Naive B cell (primary cell): ENCODE data around the gene ZDHHC21. TPM values are rescaled to one million over a fixed set of nuclear protein-coding genes. Genes with fewer than 3 reads are reported as not detected.

Source experiments
- ATAC-seq, 2 donors: fragments of 150-1000 bp; cut with Tn5 transposase; 2 replicates each; pipeline ENCODE4 v1.10.0; 2021; ENCODE audit warnings: low read depth in 2 of 2, mild to moderate bottlenecking in 2 of 2, moderate library complexity in 2 of 2
- DNase-seq: peaks from one replicate; pipeline ENCODE4 v3.0.0; 2022
- H3K27ac Mint-ChIP-seq, 6 donors: one replicate each; pipeline ENCODE4 v1.8.0; 2020 to 2022; ENCODE audit warnings: mild to moderate bottlenecking in 6 of 6, mixed read lengths in 6 of 6, moderate library complexity in 5 of 6, inconsistent platforms in 2 of 6
- H3K27me3 Mint-ChIP-seq, 3 donors: one replicate each; pipeline ENCODE4 v1.8.0; 2021 to 2022; ENCODE audit warnings: mixed read lengths in 3 of 3, mild to moderate bottlenecking in 1 of 3
- H3K36me3 Mint-ChIP-seq, 2 donors: one replicate each; pipeline ENCODE4 v1.8.0; 2020 to 2022; ENCODE audit warnings: mixed read lengths in 2 of 2, inconsistent platforms in 1 of 2, mild to moderate bottlenecking in 1 of 2
- H3K4me1 Mint-ChIP-seq, 3 donors: one replicate each; pipeline ENCODE4 v1.8.0; 2020 to 2022; ENCODE audit warnings: mixed read lengths in 3 of 3, inconsistent platforms in 1 of 3, mild to moderate bottlenecking in 1 of 3, moderate library complexity in 1 of 3
- H3K4me3 Mint-ChIP-seq, 8 donors: one replicate each; pipeline ENCODE4 v1.8.0; 2020 to 2022; ENCODE audit warnings: mild to moderate bottlenecking in 8 of 8, mixed read lengths in 8 of 8, moderate library complexity in 8 of 8, inconsistent platforms in 2 of 8
- H3K9me3 Mint-ChIP-seq, 7 donors: one replicate each; pipeline ENCODE4 v1.8.0; 2020 to 2022; ENCODE audit warnings: mixed read lengths in 7 of 7, mild to moderate bottlenecking in 5 of 7, inconsistent platforms in 2 of 7, moderate library complexity in 1 of 7
- polyA plus RNA-seq, 6 donors: library from polyadenylated mRNA; unstranded; fragments of 300-500 nt; fragmentation: Illumina TruSeq; gene quantifications; one replicate each; pipeline ENCODE4 v1.2.3, GENCODE V29; 2021; ENCODE audit warnings: low read depth in 6 of 6

The ZDHHC21 gene
- polyA plus RNA-seq, 6 donors from 2014 or later = 1.7 to 3.8 (median 3.2) TPM

GRCh38 chr9:14565352-14566016, 127.7 kb downstream of the ZDHHC21 start:
- no peak overlapping the region for H3K4me3 Mint-ChIP-seq
- no peaks in the 10 kb centered on the region for H3K4me1 Mint-ChIP-seq
- peak overlapping the region in 1 of 6 donors; percentile 33 for H3K27ac Mint-ChIP-seq
- H3K27me3 Mint-ChIP-seq = peaks cover 0 to 5% (median 0%) of the 10 kb centered on the region in 3 donors
- H3K36me3 Mint-ChIP-seq = peaks cover 0 to 6% of the 10 kb centered on the region in 2 donors
- no peak for DNase-seq
- peaks cover 0 to 9% (median 5%) of the 10 kb centered on the region in 7 donors for H3K9me3 Mint-ChIP-seq
- no peak for ATAC-seq

GRCh38 chr9:14563902-14564624, 129.2 kb downstream of the ZDHHC21 start:
- Mint-ChIP-seq H3K4me1 (no peaks in the 10 kb centered on the region), H3K36me3 (no peaks in the 10 kb centered on the region), H3K27ac (no peak overlapping the region), H3K4me3 (no peak overlapping the region), H3K27me3 (peaks cover 0 to 5% (median 0%) of the 10 kb centered on the region in 3 donors), H3K9me3 (peaks cover 0 to 4% (median 3%) of the 10 kb centered on the region in 7 donors)
- ATAC-seq = no peak
- no peak for DNase-seq

GRCh38 chr9:14561929-14562405, 131.3 kb downstream of the ZDHHC21 start:
- Mint-ChIP-seq H3K27ac (peak overlapping the region in 1 of 6 donors; percentile 8), H3K4me1 (no peaks in the 10 kb centered on the region), H3K4me3 (no peak overlapping the region), H3K9me3 (peaks cover 0 to 5% (median 3%) of the 10 kb centered on the region in 7 donors), H3K36me3 (no peaks in the 10 kb centered on the region), H3K27me3 (peaks cover 0 to 10% (median 0%) of the 10 kb centered on the region in 3 donors)
- ATAC-seq (no peak), DNase-seq (no peak)

Other genes with a start within 250 kb of the ZDHHC21 start
- not detected for gene CER1, start 29.3 kb upstream of the ZDHHC21 start, polyA plus RNA-seq
- not detected for gene FREM1, start 217.0 kb upstream of the ZDHHC21 start, polyA plus RNA-seq